Mesenchymal stem cell (in vitro differentiated cells and primary cell): ENCODE measurements around the gene ITCH. TPM values are rescaled to one million over a fixed set of nuclear protein-coding genes. Genes with fewer than 3 reads are reported as not detected.

Experiments
- DNase-seq: peaks from one replicate; pipeline ENCODE4 v3.0.0-alpha.2; 2013
- H2AFZ ChIP-seq: one replicate; pipeline ENCODE4 v1.6.1; 2013; ENCODE audit warnings: low read depth, mild to moderate bottlenecking, control low read depth, inconsistent platforms, low read length, moderate library complexity
- H2AK5ac ChIP-seq: 2 replicates; pipeline ENCODE4 v1.6.1; 2013; ENCODE audit warnings: low read length, moderate library complexity, mild to moderate bottlenecking, inconsistent platforms; ENCODE audit not compliant: severe bottlenecking
- H2BK120ac ChIP-seq: one replicate; pipeline ENCODE4 v1.6.1; 2013; ENCODE audit warnings: low read depth, mild to moderate bottlenecking, inconsistent platforms, low read length, moderate library complexity
- H2BK12ac ChIP-seq, 2 experiments: one replicate each; pipeline ENCODE4 v1.6.1; 2013; ENCODE audit warnings: inconsistent platforms in 2 of 2, low read length in 2 of 2, mild to moderate bottlenecking in 2 of 2, moderate library complexity in 2 of 2, control low read depth in 1 of 2
- H2BK15ac ChIP-seq: one replicate; pipeline ENCODE4 v1.6.1; 2013; ENCODE audit warnings: mild to moderate bottlenecking, low read depth, inconsistent platforms; ENCODE audit not compliant: poor library complexity, severe bottlenecking
- H2BK5ac ChIP-seq: 2 replicates; pipeline ENCODE4 v1.6.1; 2013; ENCODE audit warnings: low read depth, mild to moderate bottlenecking, low read length, control low read depth, inconsistent platforms; ENCODE audit not compliant: poor library complexity, severe bottlenecking
- H3K14ac ChIP-seq, 2 experiments: one replicate each; pipeline ENCODE4 v1.6.1; 2013; ENCODE audit warnings: inconsistent platforms in 2 of 2, low read length in 2 of 2, control low read depth in 1 of 2, mild to moderate bottlenecking in 1 of 2, moderate library complexity in 1 of 2
- H3K18ac ChIP-seq, 2 experiments: one replicate each; pipeline ENCODE4 v1.6.1; 2013; ENCODE audit warnings: inconsistent platforms in 2 of 2, low read length in 2 of 2, control low read depth in 1 of 2, low read depth in 1 of 2, mild to moderate bottlenecking in 1 of 2
- H3K23ac ChIP-seq, 2 experiments: one replicate each; pipeline ENCODE4 v1.6.1; 2013; ENCODE audit warnings: inconsistent platforms in 2 of 2, low read length in 2 of 2, mild to moderate bottlenecking in 2 of 2, moderate library complexity in 2 of 2, control low read depth in 1 of 2
- H3K27ac ChIP-seq: 2 replicates; pipeline ENCODE4 v1.5.1; 2013; ENCODE audit warnings: mild to moderate bottlenecking, moderate library complexity, low read length, control low read depth, inconsistent platforms; ENCODE audit not compliant: poor library complexity, severe bottlenecking
- H3K27me3 ChIP-seq, 2 experiments: 2 replicates each; pipeline versions ENCODE4 v1.6.1 to v1.7.0; 2013; ENCODE audit warnings: low read length in 2 of 2, mild to moderate bottlenecking in 2 of 2, moderate library complexity in 2 of 2, control low read depth in 1 of 2, inconsistent platforms in 1 of 2; ENCODE audit not compliant: control insufficient read depth in 1 of 2, insufficient read depth in 1 of 2
- H3K36me3 ChIP-seq, 2 experiments: 2 replicates each; pipeline versions ENCODE4 v1.6.1 to v1.7.0; 2013; ENCODE audit warnings: low read length in 2 of 2, control low read depth in 1 of 2, inconsistent platforms in 1 of 2, low read depth in 1 of 2, mild to moderate bottlenecking in 1 of 2; ENCODE audit not compliant: insufficient read depth in 2 of 2, control insufficient read depth in 1 of 2
- H3K4ac ChIP-seq, 2 experiments: one replicate each; pipeline ENCODE4 v1.6.1; 2013; ENCODE audit warnings: inconsistent platforms in 2 of 2, low read length in 2 of 2, mild to moderate bottlenecking in 2 of 2, moderate library complexity in 2 of 2, control low read depth in 1 of 2, low read depth in 1 of 2
- H3K4me1 ChIP-seq: 2 replicates; pipeline ENCODE4 v1.6.1; 2013; ENCODE audit warnings: low read depth, low read length, control low read depth; ENCODE audit not compliant: control insufficient read depth, insufficient read depth
- H3K4me2 ChIP-seq: 2 replicates; pipeline ENCODE4 v1.6.1; 2013; ENCODE audit warnings: low read length, mild to moderate bottlenecking, inconsistent platforms; ENCODE audit not compliant: poor library complexity, severe bottlenecking
- H3K4me3 ChIP-seq, 2 experiments: 2 replicates each; pipeline versions ENCODE4 v1.5.1 to v1.7.0; 2013; ENCODE audit warnings: low read length in 2 of 2, mild to moderate bottlenecking in 2 of 2, control low read depth in 1 of 2, low read depth in 1 of 2; ENCODE audit not compliant: insufficient read depth in 1 of 2
- H3K79me1 ChIP-seq: replicated peaks from 2 replicates; pipeline ENCODE4 v1.6.1; 2013; ENCODE audit warnings: mild to moderate bottlenecking, control low read depth, low read length, inconsistent platforms; ENCODE audit not compliant: poor library complexity, severe bottlenecking
- H3K9ac ChIP-seq: 2 replicates; pipeline ENCODE4 v1.7.0; 2013; ENCODE audit warnings: mild to moderate bottlenecking, low read length, moderate library complexity
- H3K9me3 ChIP-seq: 2 replicates; pipeline ENCODE4 v1.7.0; 2013; ENCODE audit warnings: mild to moderate bottlenecking, low read length; ENCODE audit not compliant: control insufficient read depth
- H4K8ac ChIP-seq: one replicate; pipeline ENCODE4 v1.6.1; 2013; ENCODE audit warnings: inconsistent platforms, mild to moderate bottlenecking, low read length, moderate library complexity
- H4K91ac ChIP-seq: one replicate; pipeline ENCODE4 v1.6.1; 2013; ENCODE audit warnings: mild to moderate bottlenecking, low read length, inconsistent platforms
- WGBS: methylation state at CpG from one replicate; pipeline ENCODE4 v1.1.7; 2013; ENCODE audit warnings: mixed read lengths; 5-methylcytosine and 5-hydroxymethylcytosine counted together
- small RNA-seq: library from polyadenylated mRNA; stranded (forward); fragments of <200 nt; extraction: miRNeasy Mini kit (QIAGEN cat#:217004); gene quantifications from one replicate; pipeline ENCODE3, GENCODE V24; 2013; ENCODE audit warnings: low read depth

The ITCH gene

GRCh38 chr20:34559311-34560140 lies 196.5 kb downstream of the ITCH start:
- H3K79me1 ChIP-seq: peaks cover 1% of the 10 kb centered on the region
- no peak overlapping the region for H2BK15ac ChIP-seq
- DNase-seq: no peak
- peaks cover 20% of the 10 kb centered on the region for H3K4me1 ChIP-seq
- H3K36me3 ChIP-seq: peaks cover 0 to 31% of the 10 kb centered on the region in 2 experiments
- H3K23ac ChIP-seq: no peak overlapping the region
- H3K27ac ChIP-seq: no peak overlapping the region
- no peak overlapping the region for H2BK12ac ChIP-seq
- peak overlapping the region; percentile 22 for H3K9ac ChIP-seq
- no peak overlapping the region for H3K4ac ChIP-seq
- H3K4me3 ChIP-seq: peak overlapping the region; percentile 84 to 89
- H3K4me2 ChIP-seq: peak overlapping the region; percentile 96
- no peaks in the 10 kb centered on the region for H3K9me3 ChIP-seq
- no peak overlapping the region for H2AK5ac ChIP-seq
- H2BK5ac ChIP-seq: no peak overlapping the region
- H4K91ac ChIP-seq: no peak overlapping the region
- H4K8ac ChIP-seq: no peak overlapping the region
- no peaks in the 10 kb centered on the region for H3K27me3 ChIP-seq
- 73% methylated on average over 39 of the region's 43 CpGs for WGBS
- no peak overlapping the region for H2AFZ ChIP-seq
- no peak overlapping the region for H3K18ac ChIP-seq
- no peak overlapping the region for H2BK120ac ChIP-seq
- H3K14ac ChIP-seq: no peak overlapping the region

GRCh38 chr20:34560141-34560523 lies 197.1 kb downstream of the ITCH start:
- Histone ChIP-seq H3K9ac (no peak overlapping the region), H3K4ac (no peak overlapping the region), H2BK5ac (no peak overlapping the region), H2BK15ac (no peak overlapping the region), H2BK120ac (no peak overlapping the region), H2AK5ac (no peak overlapping the region), H3K4me3 (no peak overlapping the region), H3K4me2 (no peak overlapping the region), H3K4me1 (peaks cover 23% of the 10 kb centered on the region), H4K91ac (peak overlapping the region; percentile 18), H3K36me3 (peaks cover 0 to 34% of the 10 kb centered on the region in 2 experiments), H2BK12ac (no peak overlapping the region), H4K8ac (no peak overlapping the region), H3K27ac (no peak overlapping the region), H3K18ac (no peak overlapping the region), H3K27me3 (no peaks in the 10 kb centered on the region), H2AFZ (no peak overlapping the region), H3K14ac (no peak overlapping the region), H3K23ac (no peak overlapping the region), H3K79me1 (peaks cover 1% of the 10 kb centered on the region), H3K9me3 (no peaks in the 10 kb centered on the region)
- no peak for DNase-seq
- WGBS: 99% methylated on average over 9 of the region's 12 CpGs

GRCh38 chr20:34560614-34561013 lies 197.5 kb downstream of the ITCH start:
- Histone ChIP-seq H3K27me3 (no peaks in the 10 kb centered on the region), H3K9me3 (no peaks in the 10 kb centered on the region), H3K14ac (no peak overlapping the region), H2AK5ac (no peak overlapping the region), H2BK120ac (no peak overlapping the region), H3K79me1 (peaks cover 1% of the 10 kb centered on the region), H4K91ac (no peak overlapping the region), H2BK12ac (no peak overlapping the region), H3K4me2 (no peak overlapping the region), H3K27ac (no peak overlapping the region), H2AFZ (no peak overlapping the region), H3K36me3 (peaks cover 0 to 36% of the 10 kb centered on the region in 2 experiments), H3K4me1 (peaks cover 25% of the 10 kb centered on the region), H3K23ac (no peak overlapping the region), H3K4ac (no peak overlapping the region), H2BK15ac (no peak overlapping the region), H3K9ac (no peak overlapping the region), H2BK5ac (no peak overlapping the region), H3K4me3 (no peak overlapping the region), H4K8ac (no peak overlapping the region), H3K18ac (no peak overlapping the region)
- 97% methylated on average over 7 of the region's 7 CpGs for WGBS
- no peak for DNase-seq

Small RNAs within 50 kb of the gene (small RNA-seq; reads per million reads assigned to genes)
- gene AL356299.1 (not detected), gene MIR644A (not detected), gene RF00019 (not detected)
